ENCODE data around the gene DPP6. TPM values are rescaled to one million over a fixed set of nuclear protein-coding genes. Genes with fewer than 3 reads are reported as not detected.

DPP6 gene
- polyA plus RNA-seq, 1 of the 3 experiments (the other 2 are of a cell fraction): not detected

DNA sequence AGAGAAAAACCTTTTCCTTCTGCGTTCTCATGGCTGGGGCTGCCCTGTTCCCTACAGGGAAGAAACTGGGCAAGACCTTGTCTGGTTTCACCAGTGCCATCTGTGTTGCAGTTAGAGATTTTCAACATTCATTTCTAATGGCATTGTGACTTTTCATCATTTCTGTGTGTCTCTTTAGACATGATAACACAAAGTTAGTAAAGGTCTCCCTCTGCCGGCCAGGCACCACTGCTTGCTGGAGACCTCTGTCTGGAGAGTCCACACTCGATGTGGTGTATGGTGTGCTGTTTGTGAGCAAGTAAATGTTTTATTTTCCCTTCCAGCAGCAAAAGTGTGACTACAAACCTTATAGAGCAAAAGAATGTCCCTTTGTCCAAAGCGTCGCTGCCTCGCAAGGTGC lies 737.2 kb downstream of the DPP6 start:
- Histone ChIP-seq H3K4me1 (ENCODE audit: control insufficient read depth in 1 of 2, insufficient read depth in 2 of 2, low read depth in 1 of 2, low read length in 1 of 2) (peaks cover 0 to 6% of the 10 kb centered on the region in 2 experiments; a peak in 1 of 4 replicates), H3K4me3 (ENCODE audit: low read depth in 2 of 2, low read length in 1 of 2) (no peak overlapping the region), H3K27ac (ENCODE audit: low read depth in 2 of 2, low read length in 1 of 2) (no peak overlapping the region), H2AFZ (ENCODE audit: low read depth) (no peak overlapping the region), H3K36me3 (replicated peaks in 1 of 2; ENCODE audit: control insufficient read depth in 1 of 2, insufficient read depth in 2 of 2, low read length in 1 of 2) (no peaks in the 10 kb centered on the region), H3K9ac (no peak overlapping the region), H3K79me2 (ENCODE audit: insufficient read depth) (no peaks in the 10 kb centered on the region), H4K20me1 (ENCODE audit: insufficient read depth) (no peaks in the 10 kb centered on the region), H3F3A (replicated peaks; ENCODE audit: insufficient read depth) (no peaks in the 10 kb centered on the region), H3K27me3 (ENCODE audit: insufficient read depth) (no peaks in the 10 kb centered on the region), H3K4me2 (no peak overlapping the region), H3K9me2 (no peaks in the 10 kb centered on the region), H3K9me3 (peaks cover 9% of the 10 kb centered on the region; the same call in 1 of the 2 replicates)
- 44% methylated on average over 6 of the region's 6 CpGs for WGBS (ENCODE audit: low lambda C conversion rate)
- TF ChIP-seq SMC3 (IDR thresholded peaks at IDR 0.05; ENCODE audit: low read depth, low read length) (peak; percentile 59; the same call in 1 of the 2 replicates), RAD21 (IDR thresholded peaks at IDR 0.05; ENCODE audit: low read length) (peak; percentile 89)
- TF ChIP-seq, protein P1, sequence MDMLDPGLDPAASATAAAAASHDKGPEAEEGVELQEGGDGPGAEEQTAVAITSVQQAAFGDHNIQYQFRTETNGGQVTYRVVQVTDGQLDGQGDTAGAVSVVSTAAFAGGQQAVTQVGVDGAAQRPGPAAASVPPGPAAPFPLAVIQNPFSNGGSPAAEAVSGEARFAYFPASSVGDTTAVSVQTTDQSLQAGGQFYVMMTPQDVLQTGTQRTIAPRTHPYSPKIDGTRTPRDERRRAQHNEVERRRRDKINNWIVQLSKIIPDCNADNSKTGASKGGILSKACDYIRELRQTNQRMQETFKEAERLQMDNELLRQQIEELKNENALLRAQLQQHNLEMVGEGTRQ (IDR thresholded peaks at IDR 0.05; ENCODE audit: borderline replicate concordance, low read depth, low read length): no peak
- peak; percentile 75 for DNase-seq
- POLR2A ChIA-PET: no interaction called here
- CTCF ChIA-PET: interaction anchor here (0.6 to 2.8 kb wide), 20 partner anchors 9 to 294 kb away, joined by 3 to 20 read pairs (median 4); no protein-coding TSS in a partner anchor

DNA sequence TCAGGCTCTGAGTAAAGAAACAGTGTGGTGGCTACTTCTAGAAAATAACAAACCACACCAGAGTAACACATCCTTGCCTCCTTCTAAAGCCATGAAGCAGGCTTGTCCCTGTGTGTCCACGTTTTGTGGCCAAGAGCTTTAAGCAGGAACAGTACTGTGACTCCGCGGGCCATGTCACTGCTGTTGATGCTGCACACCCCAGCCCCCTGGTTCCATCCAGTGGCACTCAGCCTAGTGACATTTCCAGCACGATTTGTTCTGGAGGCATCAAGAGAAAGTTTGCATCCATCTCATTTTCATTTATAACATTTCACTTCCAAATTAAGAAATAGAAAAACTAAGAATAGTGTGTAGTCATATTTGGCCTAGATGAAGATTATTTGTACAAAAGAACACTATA lies 739.4 kb downstream of the DPP6 start:
- no peaks in the 10 kb centered on the region for H4K20me1 ChIP-seq (ENCODE audit: insufficient read depth)
- H3K4me1 ChIP-seq (ENCODE audit: control insufficient read depth in 1 of 2, insufficient read depth in 2 of 2, low read depth in 1 of 2, low read length in 1 of 2): peaks cover 0 to 6% of the 10 kb centered on the region in 2 experiments; a peak in 1 of 4 replicates
- H3K27me3 ChIP-seq (ENCODE audit: insufficient read depth): no peaks in the 10 kb centered on the region
- H3K9ac ChIP-seq: no peak overlapping the region
- WGBS (ENCODE audit: low lambda C conversion rate): 48% methylated on average over 4 of the region's 4 CpGs
- no peaks in the 10 kb centered on the region for H3K79me2 ChIP-seq (ENCODE audit: insufficient read depth)
- no peak overlapping the region for H2AFZ ChIP-seq (ENCODE audit: low read depth)
- H3K36me3 ChIP-seq (replicated peaks in 1 of 2; ENCODE audit: control insufficient read depth in 1 of 2, insufficient read depth in 2 of 2, low read length in 1 of 2): no peaks in the 10 kb centered on the region
- H3F3A ChIP-seq (replicated peaks; ENCODE audit: insufficient read depth): no peaks in the 10 kb centered on the region
- POLR2A ChIA-PET: no interaction called here
- no peak for DNase-seq
- CTCF ChIA-PET: no interaction called here
- H3K9me3 ChIP-seq: peaks cover 9% of the 10 kb centered on the region; the same call in 1 of the 2 replicates
- no peak overlapping the region for H3K27ac ChIP-seq (ENCODE audit: low read depth in 2 of 2, low read length in 1 of 2)
- H3K9me2 ChIP-seq: no peaks in the 10 kb centered on the region
- TF ChIP-seq CHD2 (IDR thresholded peaks at IDR 0.05; ENCODE audit: low read length, partially characterized antibody) (no peak), JUND (IDR thresholded peaks at IDR 0.05) (no peak), MEF2A (IDR thresholded peaks at IDR 0.05; ENCODE audit: borderline replicate concordance, low read depth) (no peak), NRF1 (IDR thresholded peaks at IDR 0.05; ENCODE audit: low read depth, low read length) (no peak)
- TF ChIP-seq, protein P2, sequence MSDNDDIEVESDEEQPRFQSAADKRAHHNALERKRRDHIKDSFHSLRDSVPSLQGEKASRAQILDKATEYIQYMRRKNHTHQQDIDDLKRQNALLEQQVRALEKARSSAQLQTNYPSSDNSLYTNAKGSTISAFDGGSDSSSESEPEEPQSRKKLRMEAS (IDR thresholded peaks at IDR 0.05; ENCODE audit: low read depth): no peak
- no peak overlapping the region for H3K4me2 ChIP-seq
- no peak overlapping the region for H3K4me3 ChIP-seq (ENCODE audit: low read depth in 2 of 2, low read length in 1 of 2)

DNA sequence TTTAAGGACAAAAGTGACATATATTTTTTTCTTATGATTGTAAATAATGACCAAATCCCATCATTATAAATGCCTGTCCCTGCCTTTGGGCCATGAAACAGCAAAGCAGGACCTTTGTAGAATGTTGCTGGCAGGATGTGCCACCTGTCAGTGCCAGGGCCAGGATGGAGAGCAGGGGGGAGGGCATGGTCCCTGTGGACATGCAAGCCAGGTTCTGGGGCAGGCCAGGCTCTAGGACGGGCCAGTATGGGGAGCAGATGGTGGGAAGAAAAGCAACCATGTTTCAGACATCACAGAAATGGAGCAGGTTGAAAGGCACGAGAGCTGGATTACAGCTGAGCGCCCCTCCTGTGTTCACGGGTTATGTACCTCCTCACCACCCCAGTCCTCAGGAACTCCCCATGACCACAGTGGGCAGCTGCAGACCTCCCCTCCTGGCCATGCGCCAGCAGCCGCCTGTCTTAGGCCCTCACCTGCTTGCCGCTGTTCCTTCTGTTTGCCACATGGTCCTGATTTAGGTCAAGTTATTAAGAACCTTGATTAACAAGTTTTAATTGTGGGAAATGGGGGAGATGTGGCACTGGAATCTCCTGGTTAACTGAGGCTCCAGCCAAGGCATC lies 740.3 kb downstream of the DPP6 start:
- H3K27ac ChIP-seq (ENCODE audit: low read depth in 2 of 2, low read length in 1 of 2): no peak overlapping the region
- WGBS (ENCODE audit: low lambda C conversion rate): 63% methylated on average over 7 of the region's 7 CpGs
- H3K4me1 ChIP-seq (ENCODE audit: control insufficient read depth in 1 of 2, insufficient read depth in 2 of 2, low read depth in 1 of 2, low read length in 1 of 2): peaks cover 0 to 6% of the 10 kb centered on the region in 2 experiments; a peak in 1 of 4 replicates
- H3K4me3 ChIP-seq (ENCODE audit: low read depth in 2 of 2, low read length in 1 of 2): no peak overlapping the region
- H3K36me3 ChIP-seq (replicated peaks in 1 of 2; ENCODE audit: control insufficient read depth in 1 of 2, insufficient read depth in 2 of 2, low read length in 1 of 2): no peaks in the 10 kb centered on the region
- CTCF ChIA-PET: no interaction called here
- no peaks in the 10 kb centered on the region for H3F3A ChIP-seq (replicated peaks; ENCODE audit: insufficient read depth)
- H4K20me1 ChIP-seq (ENCODE audit: insufficient read depth): no peaks in the 10 kb centered on the region
- no peak for DNase-seq
- H3K9ac ChIP-seq: no peak overlapping the region
- TF ChIP-seq, protein P1 (IDR thresholded peaks at IDR 0.05; ENCODE audit: borderline replicate concordance, low read depth, low read length): no peak
- TF ChIP-seq YY1 (IDR thresholded peaks at IDR 0.05; ENCODE audit: low read depth): no peak
- TF ChIP-seq, protein P2 (IDR thresholded peaks at IDR 0.05; ENCODE audit: low read depth): no peak
- TF ChIP-seq, protein P3, sequence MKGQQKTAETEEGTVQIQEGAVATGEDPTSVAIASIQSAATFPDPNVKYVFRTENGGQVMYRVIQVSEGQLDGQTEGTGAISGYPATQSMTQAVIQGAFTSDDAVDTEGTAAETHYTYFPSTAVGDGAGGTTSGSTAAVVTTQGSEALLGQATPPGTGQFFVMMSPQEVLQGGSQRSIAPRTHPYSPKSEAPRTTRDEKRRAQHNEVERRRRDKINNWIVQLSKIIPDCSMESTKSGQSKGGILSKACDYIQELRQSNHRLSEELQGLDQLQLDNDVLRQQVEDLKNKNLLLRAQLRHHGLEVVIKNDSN (IDR thresholded peaks at IDR 0.05; ENCODE audit: borderline replicate concordance, low read depth): no peak
- POLR2A ChIA-PET: no interaction called here
- no peak overlapping the region for H2AFZ ChIP-seq (ENCODE audit: low read depth)
- no peaks in the 10 kb centered on the region for H3K27me3 ChIP-seq (ENCODE audit: insufficient read depth)
- no peak overlapping the region for H3K4me2 ChIP-seq
- H3K9me3 ChIP-seq: peaks cover 5% of the 10 kb centered on the region; the same call in 1 of the 2 replicates
- H3K79me2 ChIP-seq (ENCODE audit: insufficient read depth): no peaks in the 10 kb centered on the region
- no peaks in the 10 kb centered on the region for H3K9me2 ChIP-seq
